ENCODE measurements around the gene CCDC12.
A peak's percentile ranks its signal among the peaks of the same experiment; 100 is the strongest.

The CCDC12 gene

GRCh38 chr3:47007482-47008233 is 31.1 kb upstream of the CCDC12 start:
- DNase-seq, result peak; percentile 47

GRCh38 chr3:47007001-47007400 is 30.5 kb upstream of the CCDC12 start:
- DNase-seq, result peak; percentile 43

- DNase-seq, result peak; percentile 39
Measured at GRCh38 chr3:47006145-47006651, 29.7 kb upstream of the CCDC12 start.

- DNase-seq, result peak; percentile 35
Measured at GRCh38 chr3:47005212-47006144, 28.9 kb upstream of the CCDC12 start.

GRCh38 chr3:47004369-47005211 is 28.0 kb upstream of the CCDC12 start:
- DNase-seq, result peak; percentile 44

- DNase-seq, result no peak
Measured at GRCh38 chr3:47003461-47004368, 27.2 kb upstream of the CCDC12 start.

GRCh38 chr3:47003056-47003410 is 26.5 kb upstream of the CCDC12 start:
- no peak for DNase-seq

- DNase-seq, result no peak
Measured at GRCh38 chr3:47002171-47003055, 25.9 kb upstream of the CCDC12 start.

- DNase-seq, result no peak
Measured at GRCh38 chr3:47001731-47002170, 25.2 kb upstream of the CCDC12 start.

GRCh38 chr3:47000922-47001730 is 24.6 kb upstream of the CCDC12 start:
- no peak for DNase-seq

- DNase-seq, result no peak
Measured at GRCh38 chr3:47000198-47000815, 23.8 kb upstream of the CCDC12 start.

GRCh38 chr3:46999516-47000197 is 23.1 kb upstream of the CCDC12 start:
- no peak for DNase-seq

- DNase-seq, result no peak
Measured at GRCh38 chr3:46998852-46999515, 22.4 kb upstream of the CCDC12 start.

- no peak for DNase-seq
Measured at GRCh38 chr3:46998121-46998851, 21.7 kb upstream of the CCDC12 start.

- DNase-seq, result no peak
Measured at GRCh38 chr3:46997453-46998091, 21.0 kb upstream of the CCDC12 start.

- no peak for DNase-seq
Measured at GRCh38 chr3:46996689-46997452, 20.3 kb upstream of the CCDC12 start.
